Mesendoderm (in vitro differentiated cells): ENCODE measurements around the gene PCED1A.

Experiments
- DNase-seq: peaks from one replicate; pipeline ENCODE4 v3.0.0; 2013
- H2AK5ac ChIP-seq: 2 replicates; pipeline ENCODE4 v1.6.1; 2013; ENCODE audit warnings: low read length, inconsistent platforms
- H2BK120ac ChIP-seq: 2 replicates; pipeline ENCODE4 v1.6.1; 2013; ENCODE audit warnings: low read depth, mild to moderate bottlenecking, low read length, moderate library complexity, mixed read lengths
- H2BK15ac ChIP-seq: replicated peaks from 2 replicates; pipeline ENCODE4 v1.6.1; 2013; ENCODE audit warnings: low read depth, mild to moderate bottlenecking, moderate library complexity
- H2BK5ac ChIP-seq: 2 replicates; pipeline ENCODE4 v1.6.1; 2013; ENCODE audit warnings: low read length, inconsistent platforms
- H3K18ac ChIP-seq: 2 replicates; pipeline ENCODE4 v1.6.1; 2013; ENCODE audit warnings: mild to moderate bottlenecking, low read length, mixed read lengths
- H3K23ac ChIP-seq: one replicate; pipeline ENCODE4 v1.6.1; 2013; ENCODE audit warnings: low read length
- H3K27ac ChIP-seq: 2 replicates; pipeline ENCODE4 v1.5.1; 2013; ENCODE audit warnings: low read depth, mild to moderate bottlenecking, inconsistent platforms, low read length, moderate library complexity
- H3K27me3 ChIP-seq: 2 replicates; pipeline ENCODE4 v1.6.1; 2013; ENCODE audit warnings: low read length, control low read depth, mild to moderate bottlenecking, inconsistent platforms; ENCODE audit not compliant: insufficient read depth, poor library complexity
- H3K36me3 ChIP-seq: 2 replicates; pipeline ENCODE4 v1.6.1; 2013; ENCODE audit warnings: low read length, inconsistent platforms; ENCODE audit not compliant: control insufficient read depth, insufficient read depth
- H3K4ac ChIP-seq: one replicate; pipeline ENCODE4 v1.6.1; 2013; ENCODE audit warnings: low read depth, mild to moderate bottlenecking, low read length, moderate library complexity
- H3K4me1 ChIP-seq: 2 replicates; pipeline ENCODE4 v1.6.1; 2013; ENCODE audit warnings: low read depth, low read length, inconsistent platforms; ENCODE audit not compliant: control insufficient read depth
- H3K4me2 ChIP-seq: 2 replicates; pipeline ENCODE4 v1.6.1; 2013; ENCODE audit warnings: low read length
- H3K4me3 ChIP-seq: 2 replicates; pipeline ENCODE4 v1.5.1; 2013; ENCODE audit warnings: mild to moderate bottlenecking, low read length
- H3K56ac ChIP-seq: one replicate; pipeline ENCODE4 v1.6.1; 2013; ENCODE audit warnings: low read length
- H3K79me1 ChIP-seq: 2 replicates; pipeline ENCODE4 v1.6.1; 2013; ENCODE audit warnings: low read length, inconsistent platforms
- H3K79me2 ChIP-seq: 2 replicates; pipeline ENCODE4 v1.6.1; 2013; ENCODE audit warnings: mild to moderate bottlenecking, low read length; ENCODE audit not compliant: control insufficient read depth, insufficient read depth
- H3K9ac ChIP-seq: 2 replicates; pipeline ENCODE4 v1.6.1; 2013; ENCODE audit warnings: low read length, inconsistent platforms
- H4K5ac ChIP-seq: one replicate; pipeline ENCODE4 v1.6.1; 2013; ENCODE audit warnings: low read length
- H4K8ac ChIP-seq: one replicate; pipeline ENCODE4 v1.6.1; 2013; ENCODE audit warnings: low read depth, mild to moderate bottlenecking, control low read depth, low read length, moderate library complexity
- WGBS: extraction: QIAGEN DNeasy Blood & Tissue Kit; methylation state at CpG from one replicate; pipeline ENCODE4 v1.1.7; 2013; ENCODE audit warnings: low lambda C conversion rate, missing lambda C conversion rate; ENCODE audit not compliant: insufficient coverage; ENCODE audit errors: extremely low coverage; 5-methylcytosine and 5-hydroxymethylcytosine counted together

PCED1A gene

GRCh38 chr20:2883726-2884637 is 43.5 kb upstream of the PCED1A start:
- no peak overlapping the region for H3K4me3 ChIP-seq
- H3K36me3 ChIP-seq = no peaks in the 10 kb centered on the region
- no peak overlapping the region for H2BK5ac ChIP-seq
- peaks cover 16% of the 10 kb centered on the region for H3K79me2 ChIP-seq
- no peak overlapping the region for H2BK15ac ChIP-seq
- no CpG with 5 or more reads among the region's 3 CpGs for WGBS
- H2BK120ac ChIP-seq = no peak overlapping the region
- no peaks in the 10 kb centered on the region for H3K4me1 ChIP-seq
- no peak overlapping the region for H3K9ac ChIP-seq
- no peak for DNase-seq
- H3K27me3 ChIP-seq = no peaks in the 10 kb centered on the region
- peaks cover 10% of the 10 kb centered on the region for H3K79me1 ChIP-seq
- no peak overlapping the region for H3K27ac ChIP-seq
- no peak overlapping the region for H2AK5ac ChIP-seq
- no peak overlapping the region for H3K18ac ChIP-seq
- no peak overlapping the region for H4K5ac ChIP-seq
- H4K8ac ChIP-seq = no peak overlapping the region
- H3K4ac ChIP-seq = no peak overlapping the region
- H3K23ac ChIP-seq = no peak overlapping the region
- H3K56ac ChIP-seq = no peak overlapping the region
- no peak overlapping the region for H3K4me2 ChIP-seq

GRCh38 chr20:2880650-2881049 is 40.2 kb upstream of the PCED1A start:
- no peak overlapping the region for H2BK120ac ChIP-seq
- H3K4me1 ChIP-seq = no peaks in the 10 kb centered on the region
- no CpG with 5 or more reads among the region's 7 CpGs for WGBS
- H3K36me3 ChIP-seq = no peaks in the 10 kb centered on the region
- no peaks in the 10 kb centered on the region for H3K27me3 ChIP-seq
- no peak overlapping the region for H3K4me2 ChIP-seq
- H2BK15ac ChIP-seq = no peak overlapping the region
- H3K9ac ChIP-seq = no peak overlapping the region
- H3K27ac ChIP-seq = no peak overlapping the region
- no peak overlapping the region for H3K18ac ChIP-seq
- no peak overlapping the region for H3K4me3 ChIP-seq
- no peak overlapping the region for H2BK5ac ChIP-seq
- H2AK5ac ChIP-seq = no peak overlapping the region
- no peak overlapping the region for H4K5ac ChIP-seq
- no peak overlapping the region for H3K4ac ChIP-seq
- H4K8ac ChIP-seq = no peak overlapping the region
- peaks cover 19% of the 10 kb centered on the region for H3K79me2 ChIP-seq
- no peak overlapping the region for H3K56ac ChIP-seq
- no peak overlapping the region for H3K23ac ChIP-seq
- H3K79me1 ChIP-seq = peaks cover 9% of the 10 kb centered on the region
- DNase-seq = no peak

GRCh38 chr20:2879146-2879545 is 38.7 kb upstream of the PCED1A start:
- peaks cover 14% of the 10 kb centered on the region for H3K79me1 ChIP-seq
- H4K5ac ChIP-seq = no peak overlapping the region
- H3K4ac ChIP-seq = no peak overlapping the region
- H3K27me3 ChIP-seq = no peaks in the 10 kb centered on the region
- no CpG with 5 or more reads among the region's 3 CpGs for WGBS
- H2BK15ac ChIP-seq = no peak overlapping the region
- H3K18ac ChIP-seq = no peak overlapping the region
- no peak overlapping the region for H3K4me2 ChIP-seq
- no peak overlapping the region for H3K56ac ChIP-seq
- H3K4me1 ChIP-seq = peaks cover 2% of the 10 kb centered on the region
- no peak overlapping the region for H3K23ac ChIP-seq
- no peak for DNase-seq
- H3K4me3 ChIP-seq = no peak overlapping the region
- H2AK5ac ChIP-seq = no peak overlapping the region
- no peak overlapping the region for H2BK5ac ChIP-seq
- no peak overlapping the region for H4K8ac ChIP-seq
- no peak overlapping the region for H3K27ac ChIP-seq
- no peak overlapping the region for H3K9ac ChIP-seq
- no peak overlapping the region for H2BK120ac ChIP-seq
- peaks cover 29% of the 10 kb centered on the region for H3K79me2 ChIP-seq
- no peaks in the 10 kb centered on the region for H3K36me3 ChIP-seq

- Histone ChIP-seq H2BK5ac (no peak overlapping the region), H3K27ac (no peak overlapping the region), H3K36me3 (no peaks in the 10 kb centered on the region), H3K4ac (no peak overlapping the region), H3K4me3 (no peak overlapping the region), H3K4me2 (no peak overlapping the region), H3K9ac (no peak overlapping the region), H3K23ac (no peak overlapping the region), H3K4me1 (peaks cover 2% of the 10 kb centered on the region), H3K56ac (no peak overlapping the region), H2BK15ac (no peak overlapping the region), H2BK120ac (no peak overlapping the region), H3K79me1 (peaks cover 14% of the 10 kb centered on the region), H3K27me3 (no peaks in the 10 kb centered on the region), H4K5ac (no peak overlapping the region), H3K18ac (no peak overlapping the region), H3K79me2 (peaks cover 29% of the 10 kb centered on the region), H2AK5ac (no peak overlapping the region), H4K8ac (no peak overlapping the region)
- no peak for DNase-seq
- no CpG with 5 or more reads among the region's 1 CpG for WGBS
Observed at GRCh38 chr20:2878515-2878914, 38.1 kb upstream of the PCED1A start.

GRCh38 chr20:2875690-2876203 is 35.3 kb upstream of the PCED1A start:
- H2BK5ac ChIP-seq = no peak overlapping the region
- H3K79me1 ChIP-seq = peaks cover 14% of the 10 kb centered on the region
- H3K4me3 ChIP-seq = no peak overlapping the region
- no peak overlapping the region for H3K23ac ChIP-seq
- WGBS = no CpG with 5 or more reads among the region's 5 CpGs
- H3K27ac ChIP-seq = no peak overlapping the region
- H2BK120ac ChIP-seq = no peak overlapping the region
- no peak overlapping the region for H2BK15ac ChIP-seq
- peaks cover 5% of the 10 kb centered on the region for H3K4me1 ChIP-seq
- no peaks in the 10 kb centered on the region for H3K36me3 ChIP-seq
- DNase-seq = no peak
- H3K79me2 ChIP-seq = peaks cover 29% of the 10 kb centered on the region
- H4K8ac ChIP-seq = no peak overlapping the region
- H2AK5ac ChIP-seq = no peak overlapping the region
- no peak overlapping the region for H3K9ac ChIP-seq
- H3K4me2 ChIP-seq = no peak overlapping the region
- no peaks in the 10 kb centered on the region for H3K27me3 ChIP-seq
- H4K5ac ChIP-seq = no peak overlapping the region
- H3K4ac ChIP-seq = no peak overlapping the region
- H3K56ac ChIP-seq = no peak overlapping the region
- no peak overlapping the region for H3K18ac ChIP-seq
